ENCODE measurements around the gene TRIM38.

GRCh38 chr6:25927178-25927577 lies 35.4 kb upstream of the TRIM38 start:
- TF ChIP-seq EP300 (IDR thresholded peaks at IDR 0.05) (no peak), POLR2A (IDR thresholded peaks at IDR 0.05) (no peak)
- TF ChIP-seq, protein P1, sequence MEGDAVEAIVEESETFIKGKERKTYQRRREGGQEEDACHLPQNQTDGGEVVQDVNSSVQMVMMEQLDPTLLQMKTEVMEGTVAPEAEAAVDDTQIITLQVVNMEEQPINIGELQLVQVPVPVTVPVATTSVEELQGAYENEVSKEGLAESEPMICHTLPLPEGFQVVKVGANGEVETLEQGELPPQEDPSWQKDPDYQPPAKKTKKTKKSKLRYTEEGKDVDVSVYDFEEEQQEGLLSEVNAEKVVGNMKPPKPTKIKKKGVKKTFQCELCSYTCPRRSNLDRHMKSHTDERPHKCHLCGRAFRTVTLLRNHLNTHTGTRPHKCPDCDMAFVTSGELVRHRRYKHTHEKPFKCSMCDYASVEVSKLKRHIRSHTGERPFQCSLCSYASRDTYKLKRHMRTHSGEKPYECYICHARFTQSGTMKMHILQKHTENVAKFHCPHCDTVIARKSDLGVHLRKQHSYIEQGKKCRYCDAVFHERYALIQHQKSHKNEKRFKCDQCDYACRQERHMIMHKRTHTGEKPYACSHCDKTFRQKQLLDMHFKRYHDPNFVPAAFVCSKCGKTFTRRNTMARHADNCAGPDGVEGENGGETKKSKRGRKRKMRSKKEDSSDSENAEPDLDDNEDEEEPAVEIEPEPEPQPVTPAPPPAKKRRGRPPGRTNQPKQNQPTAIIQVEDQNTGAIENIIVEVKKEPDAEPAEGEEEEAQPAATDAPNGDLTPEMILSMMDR (IDR thresholded peaks at IDR 0.05), result no peak

Data from sigmoid colon (tissue), 4 donors.